Measurements from ENCODE around the gene SLC35F3. TPM values are rescaled to one million over a fixed set of nuclear protein-coding genes. Genes with fewer than 3 reads are reported as not detected.

Gene SLC35F3
- total RNA-seq, 1 donor from 2014 or later: 0.57 TPM

- H2AFZ ChIP-seq (ENCODE audit: low read depth, low read length): no peak overlapping the region
- no peaks in the 10 kb centered on the region for H3K36me3 ChIP-seq (ENCODE audit: insufficient read depth, low read length)
- Mint-ChIP-seq H3K36me3 (ENCODE audit: low read depth, unreplicated experiment) (no peaks in the 10 kb centered on the region), H3K4me1 (ENCODE audit: low read depth, unreplicated experiment) (peaks cover 2% of the 10 kb centered on the region), H3K27ac (ENCODE audit: unreplicated experiment) (no peak overlapping the region), H3K9me3 (ENCODE audit: unreplicated experiment) (no peaks in the 10 kb centered on the region), H3K4me3 (ENCODE audit: unreplicated experiment) (no peak overlapping the region), H3K27me3 (ENCODE audit: low read depth, unreplicated experiment) (peaks cover 17% of the 10 kb centered on the region)
- FAIRE-seq (no peak), DNase-seq (ENCODE audit: low read depth) (no peak)
- no peak overlapping the region for H3K4me3 ChIP-seq (ENCODE audit: insufficient read depth, low read depth, low read length)
- TF ChIP-seq EZH2 (IDR thresholded peaks at IDR 0.05; ENCODE audit: insufficient read depth, low read length) (no peak), CTCF (IDR thresholded peaks at IDR 0.05; ENCODE audit: insufficient read depth, low read depth, low read length) (no peak)
- no peaks in the 10 kb centered on the region for H3K27me3 ChIP-seq (ENCODE audit: insufficient read depth, low read length)
- no peaks in the 10 kb centered on the region for H4K20me1 ChIP-seq (ENCODE audit: insufficient read depth, low read length)
- H3K4me2 ChIP-seq (ENCODE audit: low read length): no peak overlapping the region
- H3K4me1 ChIP-seq (ENCODE audit: insufficient read depth, low read length): no peaks in the 10 kb centered on the region
- H3K27ac ChIP-seq (ENCODE audit: low read depth, low read length): no peak overlapping the region
- H3K9me3 ChIP-seq (ENCODE audit: insufficient read depth, low read depth, low read length): no peaks in the 10 kb centered on the region
- H3K9ac ChIP-seq (ENCODE audit: low read length): no peak overlapping the region
- no peaks in the 10 kb centered on the region for H3K79me2 ChIP-seq (ENCODE audit: insufficient read depth, low read length)
Observed at GRCh38 chr1:234123867-234124266, 219.4 kb downstream of the SLC35F3 start.

- DNase-seq (ENCODE audit: low read depth): peak; percentile 39
- H2AFZ ChIP-seq (ENCODE audit: low read depth, low read length): peak overlapping the region; percentile 5
- H3K27ac Mint-ChIP-seq (ENCODE audit: unreplicated experiment): no peak overlapping the region
- TF ChIP-seq EZH2 (IDR thresholded peaks at IDR 0.05; ENCODE audit: insufficient read depth, low read length): no peak
- TF ChIP-seq CTCF (IDR thresholded peaks at IDR 0.05; ENCODE audit: insufficient read depth, low read depth, low read length): peak; percentile 35
- no peaks in the 10 kb centered on the region for H3K9me3 ChIP-seq (ENCODE audit: insufficient read depth, low read depth, low read length)
- H3K4me1 ChIP-seq (ENCODE audit: insufficient read depth, low read length): no peaks in the 10 kb centered on the region
- no peaks in the 10 kb centered on the region for H3K79me2 ChIP-seq (ENCODE audit: insufficient read depth, low read length)
- no peaks in the 10 kb centered on the region for H3K27me3 ChIP-seq (ENCODE audit: insufficient read depth, low read length)
- no peak for FAIRE-seq
- H3K36me3 ChIP-seq (ENCODE audit: insufficient read depth, low read length): no peaks in the 10 kb centered on the region
- H3K4me1 Mint-ChIP-seq (ENCODE audit: low read depth, unreplicated experiment): peaks cover 2% of the 10 kb centered on the region
- no peak overlapping the region for H3K4me3 ChIP-seq (ENCODE audit: insufficient read depth, low read depth, low read length)
- H3K9me3 Mint-ChIP-seq (ENCODE audit: unreplicated experiment): no peaks in the 10 kb centered on the region
- H3K4me3 Mint-ChIP-seq (ENCODE audit: unreplicated experiment): no peak overlapping the region
- no peaks in the 10 kb centered on the region for H4K20me1 ChIP-seq (ENCODE audit: insufficient read depth, low read length)
- no peak overlapping the region for H3K27ac ChIP-seq (ENCODE audit: low read depth, low read length)
- H3K36me3 Mint-ChIP-seq (ENCODE audit: low read depth, unreplicated experiment): no peaks in the 10 kb centered on the region
- no peak overlapping the region for H3K4me2 ChIP-seq (ENCODE audit: low read length)
- no peak overlapping the region for H3K9ac ChIP-seq (ENCODE audit: low read length)
- H3K27me3 Mint-ChIP-seq (ENCODE audit: low read depth, unreplicated experiment): peaks cover 12% of the 10 kb centered on the region
Observed at GRCh38 chr1:234125283-234125682, 220.8 kb downstream of the SLC35F3 start.

- Mint-ChIP-seq H3K4me1 (ENCODE audit: low read depth, unreplicated experiment) (no peaks in the 10 kb centered on the region), H3K27ac (ENCODE audit: unreplicated experiment) (no peak overlapping the region), H3K9me3 (ENCODE audit: unreplicated experiment) (no peaks in the 10 kb centered on the region), H3K4me3 (ENCODE audit: unreplicated experiment) (no peak overlapping the region), H3K27me3 (ENCODE audit: low read depth, unreplicated experiment) (peaks cover 12% of the 10 kb centered on the region), H3K36me3 (ENCODE audit: low read depth, unreplicated experiment) (no peaks in the 10 kb centered on the region)
- H3K4me1 ChIP-seq (ENCODE audit: insufficient read depth, low read length): no peaks in the 10 kb centered on the region
- H2AFZ ChIP-seq (ENCODE audit: low read depth, low read length): no peak overlapping the region
- H3K79me2 ChIP-seq (ENCODE audit: insufficient read depth, low read length): no peaks in the 10 kb centered on the region
- H3K27ac ChIP-seq (ENCODE audit: low read depth, low read length): no peak overlapping the region
- H3K27me3 ChIP-seq (ENCODE audit: insufficient read depth, low read length): no peaks in the 10 kb centered on the region
- H4K20me1 ChIP-seq (ENCODE audit: insufficient read depth, low read length): no peaks in the 10 kb centered on the region
- no peak for TF ChIP-seq EZH2 (IDR thresholded peaks at IDR 0.05; ENCODE audit: insufficient read depth, low read length)
- no peak overlapping the region for H3K4me2 ChIP-seq (ENCODE audit: low read length)
- no peak overlapping the region for H3K4me3 ChIP-seq (ENCODE audit: insufficient read depth, low read depth, low read length)
- DNase-seq (ENCODE audit: low read depth): no peak
- H3K36me3 ChIP-seq (ENCODE audit: insufficient read depth, low read length): no peaks in the 10 kb centered on the region
- no peaks in the 10 kb centered on the region for H3K9me3 ChIP-seq (ENCODE audit: insufficient read depth, low read depth, low read length)
- no peak for FAIRE-seq
- H3K9ac ChIP-seq (ENCODE audit: low read length): no peak overlapping the region
Observed at GRCh38 chr1:234125714-234126113, 221.2 kb downstream of the SLC35F3 start.

Measured in astrocyte (in vitro differentiated cells and primary cell).